Loucy (cell line): ENCODE results near the gene CTIF.

Experiments used
- CTCF ChIP-seq: fragments of 200-600 bp; sonication (generic); conservative IDR thresholded peaks from 2 replicates; pipeline ENCODE4 v1.5.1; 2014; ENCODE audit warnings: mild to moderate bottlenecking, antibody characterized with exemption, low read length
- EZH2phosphoT487 ChIP-seq: fragments of 200-600 bp; IDR thresholded peaks from 2 replicates; pipeline ENCODE4 v1.6.1; 2018; ENCODE audit warnings: antibody characterized with exemption, mild to moderate bottlenecking, moderate library complexity, borderline replicate concordance

GRCh38 chr18:48545757-48546321 lies 7.0 kb downstream of the CTIF start:
- TF ChIP-seq CTCF (no peak), EZH2phosphoT487 (no peak)
